Mesenteric fat pad (tissue), 1 donor: ENCODE measurements around the gene PPARA. TPM values are rescaled to one million over a fixed set of nuclear protein-coding genes. Genes with fewer than 3 reads are reported as not detected.

Experiments
- DNase-seq: peaks from one replicate; pipeline ENCODE4 v3.0.0-alpha.2; 2020; ENCODE audit warnings: low spot score
- total RNA-seq: library from RNA; stranded (reverse); fragmentation: NEBNext Ultra II Directional; extraction: Animal tissue kit (Norgen Biotek cat#: 25700); gene quantifications from one replicate; pipeline ENCODE4 v1.2.1, GENCODE V29; 2021
- donor health status: DM: yes; HTN: yes; CAD: no.

Gene PPARA
- total RNA-seq, 1 donor from 2014 or later: 37.6 TPM

DNA sequence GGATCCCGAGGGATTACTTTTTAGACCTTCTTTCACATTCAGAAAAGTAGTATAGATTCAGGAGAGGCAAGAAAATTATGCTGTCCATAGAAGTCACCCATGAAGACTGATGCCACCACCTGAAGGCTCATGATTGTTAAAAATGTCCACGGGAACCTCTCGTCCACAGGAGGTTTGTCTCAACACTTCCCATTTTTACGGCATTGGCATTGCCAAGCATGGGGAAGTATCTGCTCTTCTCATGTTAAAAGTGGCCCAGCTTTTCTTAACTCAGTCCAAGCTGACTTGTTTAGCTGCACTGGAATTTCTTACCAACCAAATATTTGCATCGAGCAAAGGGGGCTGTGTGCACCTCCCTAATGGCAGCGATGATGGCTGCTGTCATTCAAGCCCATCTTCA is 90.2 kb downstream of the PPARA start:
- no peak for DNase-seq

DNA sequence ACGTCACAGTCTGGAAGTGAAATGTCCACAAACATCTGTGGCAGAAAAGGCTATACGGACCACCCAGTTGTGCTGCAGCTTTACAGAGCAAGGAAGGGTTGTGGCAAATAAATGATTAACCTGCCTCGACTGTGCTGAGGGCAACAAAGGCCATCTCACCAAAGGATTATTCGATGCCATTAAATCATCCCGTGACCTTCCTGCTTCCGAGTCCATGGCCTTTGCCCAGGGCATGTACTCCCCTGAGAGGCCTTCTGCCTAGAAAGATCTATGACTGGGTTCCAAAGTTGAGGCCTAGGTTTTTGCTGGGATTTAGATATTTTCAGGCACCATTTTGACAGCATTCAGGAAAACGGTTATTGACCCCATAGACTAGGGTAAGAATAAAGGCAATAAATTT is 90.6 kb downstream of the PPARA start:
- peak; percentile 47 for DNase-seq

DNA sequence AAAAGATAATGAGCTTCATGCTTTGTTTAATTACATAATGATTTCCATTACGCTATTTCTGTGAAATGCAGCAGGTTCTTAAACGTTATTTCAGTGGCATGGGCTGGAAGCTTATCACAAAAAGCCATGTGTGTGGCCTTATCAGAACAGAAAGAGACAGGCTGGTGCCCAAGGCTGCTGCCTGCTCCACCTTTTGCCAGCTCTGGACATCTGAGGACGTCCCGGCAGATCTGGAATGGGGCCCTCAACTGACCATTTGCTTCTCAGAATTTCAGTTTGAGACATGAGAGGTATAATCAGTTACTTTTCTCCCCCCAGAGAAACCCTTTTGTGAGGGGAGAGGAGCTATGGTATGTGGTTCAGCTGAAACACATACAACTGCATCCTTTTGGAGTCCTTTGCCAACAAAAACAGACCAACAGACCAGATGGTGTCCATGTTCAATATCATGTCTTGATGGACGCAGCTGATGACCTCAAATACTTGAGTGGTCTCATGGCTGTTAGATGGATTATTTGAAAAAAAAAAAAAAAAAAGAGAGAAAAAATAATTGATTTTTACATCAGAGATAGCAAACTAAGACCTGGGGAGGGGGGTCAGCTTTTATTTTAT is 91.2 kb downstream of the PPARA start:
- no peak for DNase-seq

DNA sequence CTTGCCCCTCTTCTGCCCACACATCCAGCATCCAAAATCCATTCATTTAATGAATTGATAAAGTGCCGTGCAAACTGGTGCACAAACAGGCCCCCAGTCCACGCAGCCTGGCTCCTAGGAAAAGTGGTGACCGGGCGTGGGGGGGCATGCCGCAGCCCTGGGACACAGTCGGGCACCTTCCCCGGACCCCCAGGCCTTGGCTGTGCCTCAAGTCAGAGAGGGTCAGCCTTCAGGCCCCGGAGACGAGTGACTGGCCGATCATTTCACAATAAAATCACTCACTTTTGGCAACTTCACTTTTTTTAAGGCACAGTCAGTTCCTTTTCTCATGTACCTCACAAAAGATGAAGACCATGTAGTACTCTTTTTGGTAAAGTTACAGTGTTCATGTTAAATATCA is 91.8 kb downstream of the PPARA start:
- DNase-seq: peak; percentile 55

DNA sequence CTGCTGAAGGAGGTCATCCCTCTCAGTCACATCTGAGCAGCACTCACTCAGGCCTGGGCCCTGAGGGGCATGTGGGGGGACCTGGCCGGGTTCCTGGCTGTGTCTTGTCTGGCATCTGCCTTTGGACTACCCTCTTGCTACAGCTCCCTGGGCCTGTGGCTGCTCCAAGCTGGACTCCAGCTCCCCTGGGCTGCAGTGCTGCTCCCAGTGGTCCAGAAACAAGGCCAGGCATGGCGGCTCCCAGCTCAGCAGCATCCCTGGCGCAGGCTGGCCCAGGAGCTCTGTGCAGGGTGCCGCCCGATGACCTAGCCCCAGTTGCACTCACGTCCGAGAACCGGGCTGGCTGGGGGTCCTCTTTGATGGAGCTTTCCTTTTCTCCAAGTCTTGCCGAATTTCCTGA is 94.4 kb downstream of the PPARA start:
- DNase-seq: no peak

DNA sequence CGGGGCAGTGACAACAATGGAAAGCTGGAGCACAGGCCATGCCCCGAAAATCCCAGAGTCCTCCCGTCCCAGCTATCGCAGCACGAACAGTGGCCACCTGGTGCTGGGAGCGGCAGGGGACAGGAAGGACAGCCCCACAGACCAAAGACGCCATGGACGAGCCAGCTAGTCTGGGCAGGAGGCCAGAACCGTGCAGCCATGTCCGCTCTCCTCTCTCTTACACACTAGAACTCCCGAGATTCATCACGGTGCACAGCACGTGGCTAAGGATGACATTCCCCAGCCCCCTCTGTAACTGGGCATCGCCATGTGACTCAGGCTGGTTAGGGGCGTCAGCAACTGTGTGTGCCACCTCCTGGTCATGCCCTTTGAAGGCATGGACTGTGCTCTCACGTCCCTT is 95.2 kb downstream of the PPARA start:
- no peak for DNase-seq

DNA sequence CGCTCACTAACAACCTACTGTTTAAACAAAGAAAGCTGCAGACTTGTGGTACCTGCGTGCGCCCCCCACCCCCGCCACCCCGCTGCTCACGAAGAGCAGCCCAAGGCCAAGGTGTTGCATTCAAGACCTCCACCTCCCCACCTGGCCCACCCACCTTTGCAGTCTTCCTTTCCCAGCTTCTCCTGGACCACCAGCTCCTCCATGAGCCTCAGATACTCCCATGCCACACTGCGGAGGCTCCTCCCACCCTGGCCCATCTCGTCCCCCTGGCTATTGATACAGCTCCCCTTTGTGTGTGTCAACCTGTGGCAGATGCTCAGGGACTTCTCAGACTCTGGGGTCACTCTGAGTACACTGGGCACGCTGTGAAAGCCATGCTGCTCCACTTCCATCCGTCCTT is 95.9 kb downstream of the PPARA start:
- DNase-seq: no peak

DNA sequence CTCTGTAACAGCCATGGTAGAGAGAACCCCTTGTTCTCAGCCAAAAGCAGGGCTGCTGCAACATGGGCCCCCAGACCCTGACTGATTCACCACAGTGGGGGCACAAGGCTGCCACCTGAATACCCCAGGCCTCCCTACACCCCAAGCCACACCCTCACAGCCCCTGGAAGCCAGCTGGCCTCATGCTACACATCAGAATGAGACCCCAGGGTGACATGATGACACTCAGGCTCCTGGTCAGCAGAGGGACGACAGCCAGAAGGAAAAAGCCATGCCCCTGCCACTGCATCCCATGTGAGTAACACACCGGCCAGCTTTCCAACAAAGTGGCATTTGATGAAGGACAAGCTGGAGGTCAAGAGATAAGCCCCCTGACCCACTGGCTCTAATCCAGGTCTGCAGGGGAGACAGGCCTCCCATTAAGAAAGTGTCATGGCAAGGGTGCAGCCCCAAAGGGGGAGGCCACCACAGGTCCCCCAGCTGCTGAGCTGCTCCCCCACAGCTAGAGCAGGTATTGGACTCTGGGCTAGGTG is 97.2 kb downstream of the PPARA start:
- DNase-seq: peak; percentile 53

DNA sequence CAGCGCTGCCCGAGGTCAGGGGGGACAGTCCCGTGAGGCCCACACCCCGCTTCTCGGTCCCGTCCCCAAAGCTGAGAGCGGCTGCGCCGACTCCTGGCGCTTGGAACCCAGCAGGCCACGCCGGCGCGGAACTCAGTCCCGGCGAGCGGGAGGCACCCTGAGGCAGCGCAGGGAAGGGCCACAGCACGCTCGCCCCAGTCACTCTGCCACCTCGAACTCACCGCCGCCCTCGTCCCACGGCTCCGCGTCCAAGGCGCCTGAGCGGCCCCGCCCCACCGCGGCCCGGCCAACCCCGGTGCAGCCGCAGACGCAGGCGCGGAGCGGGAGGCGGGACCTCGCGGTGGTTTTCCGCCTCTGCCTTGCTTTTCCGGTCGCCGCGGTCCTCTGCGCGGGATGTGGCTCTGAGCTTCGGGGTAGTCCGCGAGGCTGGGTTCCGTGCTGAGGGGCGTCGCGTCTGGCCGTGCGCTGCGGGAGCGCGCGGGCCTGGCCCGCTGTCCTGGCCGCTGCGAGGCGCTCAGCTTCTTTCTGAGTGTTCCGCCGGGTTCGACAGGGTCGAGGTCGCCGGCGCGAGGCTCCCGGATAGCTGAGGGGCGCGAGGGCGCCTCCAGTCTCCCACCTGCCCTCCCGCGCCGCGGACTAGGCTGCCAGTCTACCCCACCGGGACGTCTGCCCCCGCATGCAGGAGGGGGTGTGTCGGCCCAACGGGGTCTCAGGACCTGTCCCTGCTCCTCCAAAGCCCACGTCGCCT is 99.9 kb downstream of the PPARA start, which contains the start of gene CDPF1:
Gene CDPF1 (minus strand): TSS at position 259 of the 748 bp plus-strand sequence. CDS start 2,009 bp downstream, outside the sequence.
- peak; percentile 98 for DNase-seq

DNA sequence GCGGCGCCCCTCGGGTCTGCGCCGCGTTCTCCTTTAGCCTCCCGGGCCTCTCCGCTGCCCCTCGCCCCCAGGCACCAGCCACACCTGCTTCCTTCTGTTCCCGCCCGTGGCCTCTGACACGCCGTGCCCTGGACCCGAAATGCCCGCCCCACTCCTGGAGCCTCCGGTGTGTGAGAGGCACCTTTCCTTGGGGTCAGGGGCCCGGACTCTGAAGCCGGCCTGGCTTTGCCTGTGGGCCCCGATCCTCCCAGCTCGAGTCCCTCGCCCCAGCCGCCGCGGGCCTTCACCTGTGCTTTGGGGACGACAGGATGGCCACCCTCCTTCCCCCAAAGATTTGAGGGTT is 100.4 kb downstream of the PPARA start:
- DNase-seq: no peak

DNA sequence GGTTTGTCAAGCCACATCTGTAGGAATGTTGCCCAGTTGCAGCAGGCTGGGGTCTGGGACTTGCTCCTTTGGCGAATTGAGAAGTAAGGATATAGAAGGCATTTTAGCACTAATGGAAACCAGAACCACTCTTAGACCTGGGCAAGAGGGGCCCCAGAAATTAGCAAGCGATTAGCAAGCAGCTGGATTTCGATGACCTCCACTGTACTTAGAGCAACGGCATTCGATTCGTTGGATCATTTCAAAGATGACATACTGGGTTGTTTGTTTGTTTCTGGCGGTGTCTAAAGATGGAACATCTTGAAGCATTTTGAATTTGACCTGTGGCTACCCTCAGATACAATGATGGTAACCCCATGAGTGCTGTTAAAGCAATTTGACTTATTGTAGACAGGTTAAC is 100.9 kb downstream of the PPARA start:
- no peak for DNase-seq

DNA sequence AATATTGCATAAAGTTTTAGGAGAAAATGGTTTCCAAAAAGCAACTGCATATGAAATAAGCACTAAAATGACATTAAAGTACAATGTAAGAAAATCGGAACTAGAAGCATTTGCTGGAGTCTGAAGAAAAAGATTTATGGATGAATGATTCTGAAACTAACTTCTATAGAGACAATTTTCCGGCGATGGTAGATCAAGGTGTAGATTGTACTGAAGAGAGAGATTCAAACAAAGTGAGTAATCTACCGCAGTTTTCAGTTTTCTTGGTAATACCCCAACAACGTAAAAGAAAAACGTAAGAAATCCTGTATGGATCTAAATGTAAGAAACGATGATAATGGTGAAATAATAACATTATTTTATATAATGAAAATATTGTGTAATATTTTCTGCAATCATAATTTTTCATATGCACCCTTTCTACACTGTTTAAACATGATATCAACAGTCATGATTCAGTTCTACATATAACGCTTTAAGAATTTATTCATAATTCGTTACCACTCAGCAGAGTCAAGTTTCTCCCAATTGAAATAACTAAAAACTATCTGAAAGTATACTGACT is 101.6 kb downstream of the PPARA start:
- DNase-seq: no peak

DNA sequence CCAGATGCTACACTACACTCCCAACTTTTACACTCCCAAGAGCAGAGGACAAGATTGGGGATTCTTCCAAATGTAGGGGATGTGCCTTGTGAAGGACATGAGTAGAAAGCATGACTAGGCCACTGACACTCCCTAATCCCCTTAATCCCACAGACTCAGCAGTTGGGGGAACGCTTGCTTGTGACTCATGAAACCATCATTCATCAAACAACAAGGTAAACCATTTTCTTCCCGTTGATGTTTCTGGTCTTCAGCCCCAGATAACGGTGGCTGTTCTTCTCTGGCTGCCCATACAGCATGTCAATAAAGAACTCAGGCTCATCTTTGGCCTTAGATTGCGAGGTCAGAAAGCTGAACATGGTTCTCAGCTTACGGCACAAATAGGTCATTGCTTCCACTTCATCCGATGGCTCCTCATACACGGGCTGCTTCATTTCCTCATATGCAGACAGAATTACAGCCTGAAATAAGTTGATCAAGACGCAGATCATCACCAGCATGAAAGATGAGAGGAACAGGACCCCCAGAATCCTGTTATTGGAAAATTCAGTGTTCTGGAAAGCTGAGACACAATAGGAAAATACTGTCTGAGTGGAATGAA is 106.1 kb downstream of the PPARA start:
- no peak for DNase-seq

DNA sequence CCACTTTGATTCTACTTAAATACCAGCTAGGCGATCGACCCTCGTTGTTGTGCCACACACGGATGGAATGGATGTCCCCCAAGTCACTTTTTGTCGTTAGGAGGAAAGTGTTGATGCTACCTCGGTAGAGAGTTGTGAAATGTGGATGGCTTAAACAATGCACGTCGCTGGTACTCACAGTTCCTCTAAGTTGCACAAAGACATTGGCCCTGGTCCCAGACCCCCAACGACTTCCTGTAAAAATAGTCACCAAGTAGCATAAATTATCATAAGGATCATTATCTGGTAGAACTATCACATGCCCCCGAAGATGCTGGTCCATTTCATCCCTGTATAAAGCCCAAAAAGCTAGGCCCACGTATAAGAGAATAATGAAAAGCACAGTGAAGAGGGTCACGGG is 109.0 kb downstream of the PPARA start:
- no peak for DNase-seq

DNA sequence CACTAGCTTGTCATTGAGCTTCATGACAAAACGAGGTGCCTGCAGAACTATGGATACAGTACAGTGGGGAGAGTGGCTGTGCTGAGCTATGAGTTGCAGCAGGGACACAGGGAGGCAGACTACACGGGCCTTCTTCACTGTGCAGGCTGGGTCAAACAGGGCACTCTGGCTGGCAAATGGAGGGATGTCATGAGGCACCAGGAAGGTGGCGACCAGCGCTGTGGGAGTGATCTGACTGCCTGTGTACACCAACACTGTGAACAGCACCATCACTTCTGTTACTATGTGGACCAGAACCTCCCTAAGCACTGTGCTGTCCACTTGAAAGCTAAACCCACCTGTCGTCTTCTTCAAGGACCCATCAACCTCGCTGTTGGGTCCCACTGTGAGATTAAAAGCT is 109.7 kb downstream of the PPARA start:
- peak; percentile 59 for DNase-seq

DNA sequence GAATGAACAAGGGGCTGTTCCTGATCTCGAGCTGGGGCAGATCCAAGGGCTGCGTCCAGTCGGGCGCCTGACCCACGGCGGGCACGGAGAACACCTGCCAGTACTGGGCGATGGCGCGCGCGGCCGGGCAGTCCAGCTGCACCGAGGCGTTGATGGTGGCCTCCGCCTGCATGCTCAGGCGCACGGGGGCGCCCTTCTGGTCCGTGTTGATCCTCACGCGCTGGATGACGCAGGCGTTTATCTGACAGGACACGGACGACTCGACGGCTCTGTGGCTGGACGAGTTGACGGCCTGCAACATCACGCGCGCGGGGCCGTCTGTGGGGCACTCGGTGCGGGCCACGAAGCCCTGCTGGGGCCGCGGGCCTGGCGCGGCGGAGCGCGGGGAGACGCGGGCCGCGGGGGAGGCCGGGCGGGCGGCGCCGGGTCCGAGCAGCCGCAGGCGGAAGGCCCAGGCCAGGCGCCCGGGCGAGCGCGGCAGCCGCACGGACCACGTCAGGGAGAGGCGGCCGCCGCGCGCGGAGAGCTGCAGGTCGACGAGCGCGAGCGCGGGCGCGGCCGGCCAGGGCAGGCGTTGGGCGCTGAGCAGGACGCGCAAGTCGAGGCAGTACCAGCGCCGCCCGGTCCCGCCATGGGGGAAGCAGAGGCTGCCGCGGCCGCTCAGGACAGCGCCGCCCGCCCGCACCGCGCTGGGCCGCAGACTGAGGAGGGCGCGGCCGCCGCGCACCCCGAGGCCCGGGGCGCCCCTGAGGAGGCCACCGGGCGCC is 112.3 kb downstream of the PPARA start:
- peak; percentile 90 for DNase-seq

DNA sequence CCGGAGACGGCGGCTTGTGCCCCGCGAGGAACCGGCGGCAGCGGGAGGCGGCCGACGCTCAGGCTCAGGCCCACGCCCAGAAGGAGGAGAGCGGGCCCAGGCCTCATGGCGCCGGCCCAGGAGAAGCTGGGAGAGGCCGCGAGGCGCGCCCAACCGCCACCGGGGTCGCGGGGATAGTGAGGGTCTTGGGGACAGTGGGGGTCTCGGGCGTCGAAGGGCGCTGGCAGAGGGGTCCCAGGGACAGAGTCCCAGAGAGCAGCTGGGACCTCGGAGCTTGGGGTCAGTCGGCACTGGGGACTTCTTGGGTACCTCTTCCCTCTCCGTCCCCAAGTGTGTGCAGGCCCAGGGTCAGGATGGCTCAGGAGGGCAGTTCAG is 112.9 kb downstream of the PPARA start, which contains the start of gene PKDREJ:
Gene PKDREJ (minus strand): TSS at position 128 of the 375 bp plus-strand sequence. CDS start 21 bp downstream, at position 107.
- peak; percentile 78 for DNase-seq

DNA sequence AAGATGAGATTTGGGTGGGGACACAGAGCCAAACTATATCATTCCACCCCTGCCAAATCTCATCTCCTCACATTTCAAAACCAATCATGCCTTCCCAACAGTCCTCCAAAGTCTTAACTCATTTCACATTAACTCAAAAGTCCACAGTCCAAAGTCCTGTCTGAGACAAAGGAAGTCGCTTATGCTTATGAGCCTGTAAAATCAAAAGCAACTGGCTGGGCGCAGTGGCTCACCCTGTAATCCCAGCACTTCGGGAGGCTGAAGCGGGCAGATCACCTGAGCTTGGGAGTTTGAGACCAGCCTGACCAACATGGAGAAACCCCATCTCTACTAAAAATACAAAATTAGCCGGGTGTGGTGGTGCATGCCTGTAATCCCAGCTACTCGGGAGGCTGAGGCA is 114.2 kb downstream of the PPARA start:
- DNase-seq: peak; percentile 43

DNA sequence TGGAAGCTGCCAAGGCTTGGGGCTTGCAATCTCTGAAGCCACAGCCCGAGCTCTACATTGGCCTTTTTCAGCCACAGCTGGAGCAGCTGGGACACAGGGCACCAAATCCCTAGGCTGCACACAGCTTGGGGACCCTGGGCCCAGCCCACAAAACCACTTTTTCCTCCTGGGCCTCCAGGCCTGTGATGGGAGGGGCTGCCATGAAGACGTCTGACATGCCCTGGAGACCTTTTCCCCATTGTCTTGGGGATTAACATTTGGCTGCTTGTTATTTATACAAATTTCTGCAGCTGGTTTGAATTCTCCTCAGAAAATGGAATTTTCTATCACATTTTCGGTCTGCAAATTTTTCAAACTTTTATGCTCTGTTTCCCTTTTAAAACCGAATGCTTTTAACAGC is 115.3 kb downstream of the PPARA start:
- peak; percentile 37 for DNase-seq

DNA sequence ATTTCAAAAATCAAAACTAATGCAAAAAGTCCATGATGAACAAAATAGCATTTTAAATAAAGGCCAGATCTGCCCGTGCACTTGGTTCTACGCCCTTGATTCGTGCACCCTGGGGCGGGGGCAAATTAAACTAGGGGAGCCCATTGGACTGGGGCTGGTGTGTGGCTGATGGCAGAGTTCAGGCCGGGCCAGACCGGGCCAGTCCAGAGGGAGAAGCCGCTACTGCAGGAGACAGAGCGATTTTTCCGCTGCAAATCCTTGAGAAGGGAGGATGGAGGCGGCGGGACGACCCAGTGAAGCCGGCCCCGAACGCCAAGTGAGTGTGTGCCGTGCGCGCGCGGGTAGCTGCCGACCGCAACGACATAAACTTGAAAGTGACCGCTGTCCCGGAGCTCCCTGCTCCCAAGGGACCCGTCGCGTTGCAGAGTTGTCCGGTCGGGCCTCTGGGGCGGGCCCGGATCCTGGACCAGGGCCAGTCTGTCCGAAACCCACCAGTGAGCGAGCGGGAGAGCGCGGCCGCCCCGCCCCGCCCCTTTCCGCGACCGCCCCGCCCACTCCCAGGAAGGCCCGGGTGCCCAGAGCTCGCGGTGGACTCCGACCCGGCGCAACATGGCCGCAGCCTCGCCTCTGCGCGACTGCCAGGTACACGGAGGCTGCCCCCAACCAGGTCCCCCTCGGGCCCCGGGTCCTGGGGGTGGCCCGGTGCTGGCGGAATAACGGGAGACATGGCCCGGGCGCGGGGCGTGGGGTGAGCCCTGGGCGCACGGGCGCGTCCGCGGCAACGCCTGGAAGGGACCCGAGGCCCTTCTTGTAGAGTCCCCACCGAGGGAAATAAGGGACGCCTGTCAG is 117.3 kb downstream of the PPARA start, which contains the start of gene TTC38:
Gene TTC38 (plus strand): TSS at position 578 of the 849 bp plus-strand sequence. CDS start 32 bp downstream, at position 610.
- DNase-seq: peak; percentile 95
